DOHH2 (cell line): ENCODE results near the gene TCL1B.

ENCODE experiments used
- H3F3A ChIP-seq: fragments of 200-600 bp; sonication (generic), shearing (Covaris generic); 2 replicates; pipeline ENCODE4 v1.6.0; 2016; ENCODE audit warnings: antibody characterized with exemption, mild to moderate bottlenecking; ENCODE audit not compliant: control insufficient read depth, insufficient read depth
- H3K27ac ChIP-seq: fragments of 200-600 bp; sonication (generic); 2 replicates; pipeline ENCODE4 v1.5.1; 2014; ENCODE audit warnings: low read depth, mild to moderate bottlenecking, low read length, moderate library complexity
- H3K27me3 ChIP-seq: fragments of 200-600 bp; sonication (generic); 2 replicates; pipeline ENCODE4 v1.6.1; 2014; ENCODE audit warnings: mild to moderate bottlenecking, low read length, mixed read lengths; ENCODE audit not compliant: control insufficient read depth
- H3K36me3 ChIP-seq: fragments of 200-600 bp; sonication (generic); 2 replicates; pipeline ENCODE4 v1.6.1; 2014; ENCODE audit warnings: mild to moderate bottlenecking, low read length, moderate library complexity, mixed read lengths; ENCODE audit not compliant: control insufficient read depth
- H3K4me1 ChIP-seq: fragments of 200-600 bp; sonication (generic); 2 replicates; pipeline ENCODE4 v1.6.1; 2014; ENCODE audit warnings: mild to moderate bottlenecking, low read length, mixed read lengths; ENCODE audit not compliant: control insufficient read depth
- H3K4me2 ChIP-seq: fragments of 200-600 bp; sonication (generic); 2 replicates; pipeline ENCODE4 v1.6.0; 2014; ENCODE audit warnings: mild to moderate bottlenecking, low read length, moderate library complexity
- H3K4me3 ChIP-seq: fragments of 200-600 bp; sonication (generic); 2 replicates; pipeline ENCODE4 v1.5.1; 2014; ENCODE audit warnings: mild to moderate bottlenecking, low read length, mixed read lengths
- H3K79me2 ChIP-seq: fragments of 200-600 bp; sonication (generic); 2 replicates; pipeline ENCODE4 v1.6.1; 2014; ENCODE audit warnings: mild to moderate bottlenecking, low read length, mixed read lengths; ENCODE audit not compliant: control insufficient read depth
- H3K9me2 ChIP-seq: fragments of 200-600 bp; sonication (generic); replicated peaks from 2 replicates; pipeline ENCODE4 v1.6.1; 2014; ENCODE audit warnings: mild to moderate bottlenecking, low read length, mixed read lengths; ENCODE audit not compliant: control insufficient read depth
- H3K9me3 ChIP-seq: fragments of 200-600 bp; sonication (generic); 2 replicates; pipeline ENCODE4 v1.6.1; 2014; ENCODE audit warnings: antibody characterized with exemption, low read length, mixed read lengths; ENCODE audit not compliant: control insufficient read depth, insufficient read depth
- H4K20me1 ChIP-seq: fragments of 200-600 bp; sonication (generic); 2 replicates; pipeline ENCODE4 v1.6.0; 2014; ENCODE audit warnings: low read depth, mild to moderate bottlenecking, antibody characterized with exemption, low read length, moderate library complexity; ENCODE audit not compliant: control insufficient read depth, insufficient read depth
- EZH2phosphoT487 ChIP-seq: fragments of 200-600 bp; sonication (generic); IDR thresholded peaks from 2 replicates; pipeline ENCODE4 v1.6.1; 2017; ENCODE audit warnings: borderline replicate concordance, mild to moderate bottlenecking, antibody characterized with exemption, low read length, moderate library complexity, mixed read lengths
- TF ChIP-seq, protein P1 (sequence below): fragments of 200-600 bp; sonication (generic); IDR thresholded peaks from one replicate; pipeline ENCODE4 v1.5.1; 2014; ENCODE audit warnings: antibody characterized with exemption, mild to moderate bottlenecking, low read depth, low read length; ENCODE audit not compliant: poor library complexity, severe bottlenecking

Gene TCL1B

DNA sequence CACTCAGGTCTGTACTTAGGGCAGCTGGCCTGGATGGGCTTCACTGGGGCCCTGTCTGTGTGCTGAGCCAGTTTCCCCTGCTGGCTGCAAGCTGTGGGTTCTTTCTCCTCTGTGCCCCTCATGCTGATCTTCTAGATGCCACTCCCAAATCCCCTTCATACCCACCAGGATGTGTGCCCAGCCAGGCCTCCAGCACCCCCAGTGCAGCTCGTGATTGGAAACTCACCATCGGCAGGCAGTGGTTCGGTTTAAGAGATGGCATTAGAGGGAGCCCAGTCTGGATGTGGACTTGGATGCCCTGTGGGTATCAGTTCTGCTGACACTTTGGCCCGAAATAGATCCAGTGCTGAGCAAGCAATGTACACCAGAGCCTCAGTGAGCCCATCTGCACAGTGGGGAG, 5.9 kb downstream of the TCL1B start:
- peaks cover 2% of the 10 kb centered on the region; the same call in 1 of the 2 replicates for H3K27me3 ChIP-seq
- H3K79me2 ChIP-seq = no peaks in the 10 kb centered on the region
- no peak overlapping the region for H3K4me3 ChIP-seq
- no peak overlapping the region for H3K27ac ChIP-seq
- no peaks in the 10 kb centered on the region for H3K36me3 ChIP-seq
- no peaks in the 10 kb centered on the region for H3K9me2 ChIP-seq
- no peak overlapping the region for H3K4me2 ChIP-seq
- H3K9me3 ChIP-seq = no peaks in the 10 kb centered on the region
- TF ChIP-seq, protein P1, sequence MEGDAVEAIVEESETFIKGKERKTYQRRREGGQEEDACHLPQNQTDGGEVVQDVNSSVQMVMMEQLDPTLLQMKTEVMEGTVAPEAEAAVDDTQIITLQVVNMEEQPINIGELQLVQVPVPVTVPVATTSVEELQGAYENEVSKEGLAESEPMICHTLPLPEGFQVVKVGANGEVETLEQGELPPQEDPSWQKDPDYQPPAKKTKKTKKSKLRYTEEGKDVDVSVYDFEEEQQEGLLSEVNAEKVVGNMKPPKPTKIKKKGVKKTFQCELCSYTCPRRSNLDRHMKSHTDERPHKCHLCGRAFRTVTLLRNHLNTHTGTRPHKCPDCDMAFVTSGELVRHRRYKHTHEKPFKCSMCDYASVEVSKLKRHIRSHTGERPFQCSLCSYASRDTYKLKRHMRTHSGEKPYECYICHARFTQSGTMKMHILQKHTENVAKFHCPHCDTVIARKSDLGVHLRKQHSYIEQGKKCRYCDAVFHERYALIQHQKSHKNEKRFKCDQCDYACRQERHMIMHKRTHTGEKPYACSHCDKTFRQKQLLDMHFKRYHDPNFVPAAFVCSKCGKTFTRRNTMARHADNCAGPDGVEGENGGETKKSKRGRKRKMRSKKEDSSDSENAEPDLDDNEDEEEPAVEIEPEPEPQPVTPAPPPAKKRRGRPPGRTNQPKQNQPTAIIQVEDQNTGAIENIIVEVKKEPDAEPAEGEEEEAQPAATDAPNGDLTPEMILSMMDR = no peak
- TF ChIP-seq EZH2phosphoT487 = no peak
- no peaks in the 10 kb centered on the region for H3F3A ChIP-seq
- H4K20me1 ChIP-seq = no peaks in the 10 kb centered on the region
- H3K4me1 ChIP-seq = peaks cover 27% of the 10 kb centered on the region

DNA sequence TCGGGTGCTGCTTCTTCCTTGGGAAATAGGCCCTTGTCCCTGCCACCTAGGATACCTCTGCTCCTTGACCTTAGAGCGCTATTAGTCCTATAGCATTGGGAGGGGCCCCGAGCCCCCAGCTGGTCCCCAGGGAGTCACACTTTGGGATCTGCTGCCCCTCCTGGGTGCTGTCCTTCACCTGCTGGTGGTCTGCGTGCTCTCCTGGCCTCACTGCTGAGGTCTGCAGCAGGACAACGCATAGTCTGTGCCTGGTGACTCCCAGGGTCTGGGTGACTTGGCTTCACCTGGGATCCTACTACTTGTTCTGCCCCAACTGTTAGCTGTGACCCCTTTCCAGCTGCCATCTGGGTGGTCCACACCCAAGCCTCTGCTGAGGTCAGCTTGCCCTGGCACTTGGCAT, 8.8 kb downstream of the TCL1B start:
- TF ChIP-seq, protein P1 = no peak
- no peak for TF ChIP-seq EZH2phosphoT487
- no peaks in the 10 kb centered on the region for H4K20me1 ChIP-seq
- no peaks in the 10 kb centered on the region for H3K9me3 ChIP-seq
- H3F3A ChIP-seq = no peaks in the 10 kb centered on the region
- H3K79me2 ChIP-seq = no peaks in the 10 kb centered on the region
- peaks cover 57% of the 10 kb centered on the region for H3K4me1 ChIP-seq
- no peaks in the 10 kb centered on the region for H3K9me2 ChIP-seq
- H3K27ac ChIP-seq = no peak overlapping the region
- no peak overlapping the region for H3K4me2 ChIP-seq
- H3K27me3 ChIP-seq = no peaks in the 10 kb centered on the region
- H3K4me3 ChIP-seq = no peak overlapping the region
- H3K36me3 ChIP-seq = 0 out of 2 replicates have a peak, but pooled peaks cover 6% of the 10 kb centered on the region

DNA sequence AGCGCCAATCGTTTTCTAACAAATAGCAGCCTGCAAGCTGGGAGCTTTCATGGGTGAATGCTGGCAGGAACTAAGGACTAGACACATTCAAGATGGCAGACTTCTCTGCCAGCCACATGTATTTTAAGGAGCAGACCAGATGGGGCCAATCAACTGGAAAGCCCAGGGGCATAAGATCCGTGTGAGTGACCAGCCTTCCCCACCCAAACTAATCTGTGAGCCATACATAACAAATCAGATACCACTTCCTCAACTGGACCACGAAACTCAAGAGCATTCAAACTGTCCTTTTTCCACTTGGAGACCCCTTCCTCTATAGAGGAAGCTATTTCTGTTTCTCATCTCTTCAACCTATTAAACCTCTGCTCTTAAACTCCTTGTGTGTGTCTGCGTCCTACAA, 9.7 kb downstream of the TCL1B start:
- H4K20me1 ChIP-seq = no peaks in the 10 kb centered on the region
- peak overlapping the region; percentile 28; the same call in 1 of the 2 replicates for H3K4me3 ChIP-seq
- no peaks in the 10 kb centered on the region for H3K27me3 ChIP-seq
- no peaks in the 10 kb centered on the region for H3K9me3 ChIP-seq
- H3K4me2 ChIP-seq = peak overlapping the region; percentile 53
- no peaks in the 10 kb centered on the region for H3K79me2 ChIP-seq
- no peaks in the 10 kb centered on the region for H3K9me2 ChIP-seq
- H3K36me3 ChIP-seq = 0 out of 2 replicates have a peak, but pooled peaks cover 6% of the 10 kb centered on the region
- H3K27ac ChIP-seq = peak overlapping the region; percentile 53
- peaks cover 59% of the 10 kb centered on the region for H3K4me1 ChIP-seq
- no peak for TF ChIP-seq EZH2phosphoT487
- TF ChIP-seq, protein P1 = no peak
- no peaks in the 10 kb centered on the region for H3F3A ChIP-seq

DNA sequence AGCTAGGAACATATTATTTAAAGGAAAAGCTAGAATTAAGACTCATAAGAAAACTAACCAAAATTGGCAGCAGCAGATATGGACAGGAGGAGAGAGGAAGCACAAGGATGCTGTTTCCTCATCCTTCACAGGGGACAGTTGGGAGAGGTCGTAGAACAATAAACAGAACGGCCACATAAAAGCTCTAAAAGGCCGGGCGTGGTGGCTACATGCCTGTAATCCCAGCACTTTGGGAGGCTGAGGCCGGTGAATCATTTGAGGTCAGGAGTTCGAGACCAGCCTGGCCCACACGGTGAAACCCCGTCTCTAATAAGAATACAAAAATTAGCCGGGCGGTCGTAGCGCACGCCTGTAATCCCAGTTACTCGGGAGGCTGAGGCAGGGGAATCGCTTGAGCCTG, 10.5 kb downstream of the TCL1B start:
- Histone ChIP-seq H3K79me2 (no peaks in the 10 kb centered on the region), H4K20me1 (no peaks in the 10 kb centered on the region), H3K27me3 (no peaks in the 10 kb centered on the region), H3K4me1 (peaks cover 59% of the 10 kb centered on the region), H3F3A (no peaks in the 10 kb centered on the region), H3K4me2 (peak overlapping the region; percentile 53), H3K27ac (peak overlapping the region; percentile 53), H3K9me3 (no peaks in the 10 kb centered on the region), H3K9me2 (no peaks in the 10 kb centered on the region), H3K4me3 (no peak overlapping the region), H3K36me3 (0 out of 2 replicates have a peak, but pooled peaks cover 6% of the 10 kb centered on the region)
- TF ChIP-seq, protein P1 = no peak
- TF ChIP-seq EZH2phosphoT487 = no peak
